Keratinocyte (primary cell): ENCODE measurements around the gene CCND1. TPM values are rescaled to one million over a fixed set of nuclear protein-coding genes. Genes with fewer than 3 reads are reported as not detected.

Experiments used
- DNase-seq: peaks from one replicate; pipeline ENCODE4 v3.0.0-alpha.2; 2011; ENCODE audit warnings: low read depth, missing footprints, low spot score
- FAIRE-seq: peaks from 2 replicates; lab custom pipeline; 2011; peaks lifted over from hg19 to GRCh38; lab: Jason Lieb, UNC
- H2AFZ ChIP-seq: 2 replicates; pipeline ENCODE4 v1.6.0; 2012; ENCODE audit warnings: low read length, control low read depth, inconsistent platforms; ENCODE audit not compliant: control insufficient read depth
- H3K27ac ChIP-seq: 2 replicates; pipeline ENCODE4 v1.5.1; 2011; ENCODE audit warnings: low read length; ENCODE audit not compliant: control insufficient read depth, insufficient read depth
- H3K27me3 ChIP-seq: 3 replicates; pipeline ENCODE4 v1.6.0; 2011; ENCODE audit warnings: low read length; ENCODE audit not compliant: control insufficient read depth, insufficient read depth; ENCODE audit errors: extremely low read depth
- H3K36me3 ChIP-seq, 2 experiments: 2 replicates in 1 of 2; 3 replicates in 1 of 2; pipeline ENCODE4 v1.5.1; 2011; ENCODE audit warnings: low read length in 2 of 2, mild to moderate bottlenecking in 1 of 2; ENCODE audit not compliant: control insufficient read depth in 2 of 2, insufficient read depth in 2 of 2; ENCODE audit errors: extremely low read depth in 1 of 2
- H3K4me1 ChIP-seq: 3 replicates; pipeline ENCODE4 v1.5.1; 2011; ENCODE audit warnings: low read length; ENCODE audit not compliant: control insufficient read depth, insufficient read depth; ENCODE audit errors: extremely low read depth
- H3K4me2 ChIP-seq: 3 replicates; pipeline ENCODE4 v1.6.0; 2011; ENCODE audit warnings: low read depth, low read length; ENCODE audit not compliant: control insufficient read depth, insufficient read depth; ENCODE audit errors: extremely low read depth
- H3K4me3 ChIP-seq, 3 experiments: fragments of 200-600 bp in 1 of 3; sonication (generic) in 1 of 3; 2 replicates in 2 of 3; 3 replicates in 1 of 3; pipeline ENCODE4 v1.5.1; 2011 to 2016; ENCODE audit warnings: low read length in 3 of 3, mild to moderate bottlenecking in 3 of 3, control low read depth in 2 of 3, inconsistent platforms in 1 of 3, low read depth in 1 of 3, mixed read lengths in 1 of 3, mixed run types in 1 of 3, moderate library complexity in 1 of 3; ENCODE audit not compliant: control insufficient read depth in 2 of 3, insufficient read depth in 2 of 3; ENCODE audit errors: extremely low read depth in 1 of 3
- H3K79me2 ChIP-seq: 2 replicates; pipeline ENCODE4 v1.6.0; 2012; ENCODE audit warnings: low read length; ENCODE audit not compliant: control insufficient read depth, insufficient read depth
- H3K9ac ChIP-seq: 3 replicates; pipeline ENCODE4 v1.6.0; 2011; ENCODE audit warnings: low read length; ENCODE audit not compliant: control insufficient read depth, insufficient read depth; ENCODE audit errors: extremely low read depth
- H3K9me1 ChIP-seq: 3 replicates; pipeline ENCODE4 v1.6.0; 2011; ENCODE audit warnings: low read length; ENCODE audit not compliant: control insufficient read depth, insufficient read depth; ENCODE audit errors: extremely low read depth
- H3K9me3 ChIP-seq: 2 replicates; pipeline ENCODE4 v1.5.1; 2012; ENCODE audit warnings: low read depth, low read length; ENCODE audit not compliant: control insufficient read depth
- H4K20me1 ChIP-seq: 3 replicates; pipeline ENCODE4 v1.6.0; 2011; ENCODE audit warnings: low read length; ENCODE audit not compliant: control insufficient read depth, insufficient read depth; ENCODE audit errors: extremely low read depth
- CTCF ChIP-seq, 3 experiments: IDR thresholded peaks in 1 of 3; conservative IDR thresholded peaks in 1 of 3; optimal IDR thresholded peaks in 1 of 3; 2 replicates in 2 of 3; 3 replicates in 1 of 3; pipeline versions ENCODE3 to v1.5.1; 2011; ENCODE audit warnings: low read length in 3 of 3, mild to moderate bottlenecking in 3 of 3, moderate library complexity in 2 of 3, control low read depth in 1 of 3, inconsistent platforms in 1 of 3; ENCODE audit not compliant: insufficient read depth in 2 of 3; ENCODE audit errors: extremely low read depth in 1 of 3
- EZH2 ChIP-seq: IDR thresholded peaks from one replicate; pipeline ENCODE4 v1.6.1; 2012; ENCODE audit warnings: inconsistent platforms, mild to moderate bottlenecking, low read length, moderate library complexity
- dilution Hi-C: fragments of 300-500 bp; cut with MboI; formaldehyde crosslinking; loops from one replicate; pipeline ENCODE4 v1.7.0; 2020; ENCODE audit warnings: low sequenced_read_pairs; ENCODE audit not compliant: extremely low pct_ligation_motif_present
- polyA plus RNA-seq, 5 experiments: library from polyadenylated mRNA; depleted of rRNA in 3 of 5; stranded (reverse) in 3 of 5; stranded (forward) in 1 of 5; unstranded in 1 of 5; fragments of >200 nt; gene quantifications; 1 replicate in 1 of 5; 2 replicates in 3 of 5; 3 replicates in 1 of 5; pipeline versions ENCODE4 v1.2.1 to v1.2.3, GENCODE V29; 2011 to 2012; ENCODE audit warnings: missing spikeins in 2 of 5, low read depth in 1 of 5, low replicate concordance in 1 of 5

The CCND1 gene
- polyA plus RNA-seq, 1 donor (not counting 4 experiments of a cell fraction or from before 2014, with no cell fraction given), result 124 TPM

- H4K20me1 ChIP-seq, result no peaks in the 10 kb centered on the region
- no peaks in the 10 kb centered on the region for H3K79me2 ChIP-seq
- no peak overlapping the region for H3K27ac ChIP-seq
- FAIRE-seq, result no peak
- no peak overlapping the region for H3K4me3 ChIP-seq
- H3K9me3 ChIP-seq, result no peaks in the 10 kb centered on the region
- dilution Hi-C loops, result no loop called here
- H3K36me3 ChIP-seq, result no peaks in the 10 kb centered on the region
- TF ChIP-seq EZH2 (no peak), CTCF (optimal IDR thresholded peaks at IDR 0.05 in 1 of 3, IDR thresholded peaks at IDR 0.05 in 1 of 3, conservative IDR thresholded peaks at IDR 0.05 in 1 of 3; ENCODE audit: extremely low read depth in 1 of 3, insufficient read depth in 2 of 3, low read length in 3 of 3) (no peak)
- H3K4me1 ChIP-seq, result no peaks in the 10 kb centered on the region
- H3K9me1 ChIP-seq, result no peaks in the 10 kb centered on the region
- no peak for DNase-seq
- H2AFZ ChIP-seq, result no peak overlapping the region
- H3K4me2 ChIP-seq, result no peak overlapping the region
- H3K9ac ChIP-seq, result no peak overlapping the region
- peaks cover 50% of the 10 kb centered on the region for H3K27me3 ChIP-seq
Observed at GRCh38 chr11:69700278-69701140, 59.6 kb downstream of the CCND1 start.

- Histone ChIP-seq H3K4me2 (no peak overlapping the region), H3K9me3 (no peaks in the 10 kb centered on the region), H3K79me2 (no peaks in the 10 kb centered on the region), H3K4me3 (no peak overlapping the region), H3K9me1 (no peaks in the 10 kb centered on the region), H3K36me3 (no peaks in the 10 kb centered on the region), H4K20me1 (no peaks in the 10 kb centered on the region), H3K27ac (no peak overlapping the region), H3K4me1 (peaks cover 10% of the 10 kb centered on the region), H3K9ac (no peak overlapping the region), H2AFZ (no peak overlapping the region), H3K27me3 (peaks cover 50% of the 10 kb centered on the region)
- TF ChIP-seq EZH2, result no peak
- no peak for TF ChIP-seq CTCF (optimal IDR thresholded peaks at IDR 0.05 in 1 of 3, IDR thresholded peaks at IDR 0.05 in 1 of 3, conservative IDR thresholded peaks at IDR 0.05 in 1 of 3; ENCODE audit: extremely low read depth in 1 of 3, insufficient read depth in 2 of 3, low read length in 3 of 3)
- dilution Hi-C loops, result no loop called here
- FAIRE-seq (no peak), DNase-seq (no peak)
Observed at GRCh38 chr11:69702239-69702691, 61.3 kb downstream of the CCND1 start.
